ENCODE measurements around the gene ATF2.
"Not testable (repeated sequence)": the region's sequence is repeated elsewhere in the genome, so short reads cannot be mapped to it uniquely, and the experiment has no call there.

The ATF2 gene

DNA sequence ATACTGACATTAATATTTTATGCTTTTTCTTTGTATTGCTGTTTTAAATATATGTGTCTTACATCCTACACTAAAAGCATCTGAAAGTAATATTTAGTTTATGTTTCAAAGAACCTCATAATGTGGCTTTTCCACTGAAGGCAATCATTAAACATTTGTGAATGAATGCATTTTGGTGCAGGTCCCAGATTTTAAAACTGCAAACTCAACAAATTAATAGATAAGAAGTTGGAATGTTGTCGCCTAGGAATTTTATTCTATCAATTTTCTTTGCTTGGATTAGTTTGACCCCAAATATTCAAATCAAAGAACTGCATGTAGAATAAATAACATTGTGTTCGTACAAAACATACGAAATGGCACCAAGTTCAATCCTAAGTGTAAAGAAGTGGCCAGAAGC, 44.7 kb downstream of the ATF2 start:
- intact Hi-C loops (cut with DNase I; ENCODE audit: low total_unique reads), result no loop called here
- no peak for DNase-seq
- no peak overlapping the region for H3K27ac ChIP-seq
- TF ChIP-seq, protein P1, sequence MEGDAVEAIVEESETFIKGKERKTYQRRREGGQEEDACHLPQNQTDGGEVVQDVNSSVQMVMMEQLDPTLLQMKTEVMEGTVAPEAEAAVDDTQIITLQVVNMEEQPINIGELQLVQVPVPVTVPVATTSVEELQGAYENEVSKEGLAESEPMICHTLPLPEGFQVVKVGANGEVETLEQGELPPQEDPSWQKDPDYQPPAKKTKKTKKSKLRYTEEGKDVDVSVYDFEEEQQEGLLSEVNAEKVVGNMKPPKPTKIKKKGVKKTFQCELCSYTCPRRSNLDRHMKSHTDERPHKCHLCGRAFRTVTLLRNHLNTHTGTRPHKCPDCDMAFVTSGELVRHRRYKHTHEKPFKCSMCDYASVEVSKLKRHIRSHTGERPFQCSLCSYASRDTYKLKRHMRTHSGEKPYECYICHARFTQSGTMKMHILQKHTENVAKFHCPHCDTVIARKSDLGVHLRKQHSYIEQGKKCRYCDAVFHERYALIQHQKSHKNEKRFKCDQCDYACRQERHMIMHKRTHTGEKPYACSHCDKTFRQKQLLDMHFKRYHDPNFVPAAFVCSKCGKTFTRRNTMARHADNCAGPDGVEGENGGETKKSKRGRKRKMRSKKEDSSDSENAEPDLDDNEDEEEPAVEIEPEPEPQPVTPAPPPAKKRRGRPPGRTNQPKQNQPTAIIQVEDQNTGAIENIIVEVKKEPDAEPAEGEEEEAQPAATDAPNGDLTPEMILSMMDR (IDR thresholded peaks at IDR 0.05), result no peak
- H3K36me3 ChIP-seq, result peaks cover 8 to 12% (median 10%) of the 10 kb centered on the region in 3 donors
- H3K9me3 ChIP-seq, result no peaks in the 10 kb centered on the region
- no peaks in the 10 kb centered on the region for H3K27me3 ChIP-seq
- H3K4me3 ChIP-seq, result no peak overlapping the region
- peaks cover 0 to 7% (median 0%) of the 10 kb centered on the region in 4 donors for H3K4me1 ChIP-seq

DNA sequence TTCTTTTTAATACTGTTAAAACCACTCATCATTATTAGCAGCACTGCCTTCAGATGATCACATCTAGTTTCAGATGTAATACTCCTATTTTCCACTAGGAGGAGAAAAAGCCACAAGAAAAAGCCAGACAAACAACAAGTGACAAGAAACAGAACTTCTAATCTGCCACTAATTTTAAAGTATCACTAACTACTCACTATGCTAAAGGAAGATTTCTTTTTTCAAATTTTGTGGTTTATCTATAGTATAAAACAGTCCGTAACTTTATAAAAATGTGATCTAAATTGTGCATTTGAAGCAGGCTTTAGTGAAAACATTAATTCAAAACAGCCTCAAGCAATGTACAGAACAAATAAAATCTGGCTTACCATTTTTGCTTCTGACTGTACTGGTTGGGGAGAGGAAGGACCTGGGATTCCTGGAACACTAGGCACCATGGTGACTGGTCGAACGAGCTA, 56.8 kb downstream of the ATF2 start:
- H3K9me3 ChIP-seq, result no peaks in the 10 kb centered on the region
- intact Hi-C loops (cut with DNase I; ENCODE audit: low total_unique reads), result no loop called here
- H3K36me3 ChIP-seq, result peaks cover 32 to 82% (median 73%) of the 10 kb centered on the region in 3 donors
- no peak overlapping the region for H3K27ac ChIP-seq
- no peak overlapping the region for H3K4me3 ChIP-seq
- TF ChIP-seq, protein P1 (IDR thresholded peaks at IDR 0.05), result peak; percentile 63 to 70
- no peaks in the 10 kb centered on the region for H3K4me1 ChIP-seq
- H3K27me3 ChIP-seq, result no peaks in the 10 kb centered on the region
- no peak for DNase-seq

DNA sequence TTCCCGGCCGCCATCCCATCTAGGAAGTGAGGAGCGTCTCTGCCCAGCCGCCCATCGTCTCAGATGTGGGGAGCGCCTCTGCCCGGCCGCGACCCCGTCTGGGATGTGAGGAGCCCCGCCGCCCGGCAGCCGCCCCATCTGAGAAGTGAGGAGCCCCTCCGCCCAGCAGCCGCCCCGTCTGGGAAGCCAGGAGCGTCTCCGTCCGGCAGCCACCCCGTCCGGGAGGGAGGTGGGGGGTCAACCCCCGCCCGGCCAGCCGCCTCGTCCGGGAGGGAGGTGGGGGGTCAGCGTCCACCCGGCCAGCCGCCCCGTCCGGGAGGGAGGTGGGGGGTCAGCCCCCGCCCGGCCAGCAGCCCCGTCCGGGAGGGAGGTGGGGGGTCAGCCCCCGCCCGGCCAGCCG, 59.9 kb downstream of the ATF2 start:
- DNase-seq; H3K4me3 ChIP-seq; intact Hi-C loops (cut with DNase I; ENCODE audit: low total_unique reads); H3K27me3 ChIP-seq; H3K4me1 ChIP-seq; H3K27ac ChIP-seq; H3K9me3 ChIP-seq: not testable (repeated sequence)
- H3K36me3 ChIP-seq, result peaks cover 14 to 60% (median 59%) of the 10 kb centered on the region in 3 donors

DNA sequence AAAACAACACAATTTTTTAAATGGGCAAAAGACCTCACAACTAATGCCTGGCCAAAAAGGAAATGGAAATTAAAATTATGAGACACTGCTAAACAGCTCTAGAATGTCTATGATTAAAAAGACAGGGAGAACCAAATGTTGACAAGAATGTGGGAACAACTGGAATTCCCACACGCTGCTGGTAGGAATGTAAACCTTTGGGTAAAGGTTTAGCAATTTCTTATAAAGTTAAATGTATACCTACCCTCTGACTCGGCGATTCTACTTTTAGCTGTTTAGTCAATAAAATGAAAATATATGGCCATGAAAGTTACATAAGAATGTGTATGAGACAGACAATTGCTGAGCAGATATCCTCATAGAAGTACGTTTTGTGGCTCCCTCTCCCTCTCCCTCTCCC, 60.9 kb downstream of the ATF2 start:
- H3K27ac ChIP-seq, result no peak overlapping the region
- TF ChIP-seq, protein P1 (IDR thresholded peaks at IDR 0.05), result no peak
- H3K36me3 ChIP-seq, result peaks cover 7 to 50% (median 50%) of the 10 kb centered on the region in 3 donors
- H3K4me3 ChIP-seq, result no peak overlapping the region
- no peaks in the 10 kb centered on the region for H3K9me3 ChIP-seq
- no peaks in the 10 kb centered on the region for H3K4me1 ChIP-seq
- DNase-seq, result no peak
- intact Hi-C loops (cut with DNase I; ENCODE audit: low total_unique reads), result no loop called here
- H3K27me3 ChIP-seq, result no peaks in the 10 kb centered on the region

DNA sequence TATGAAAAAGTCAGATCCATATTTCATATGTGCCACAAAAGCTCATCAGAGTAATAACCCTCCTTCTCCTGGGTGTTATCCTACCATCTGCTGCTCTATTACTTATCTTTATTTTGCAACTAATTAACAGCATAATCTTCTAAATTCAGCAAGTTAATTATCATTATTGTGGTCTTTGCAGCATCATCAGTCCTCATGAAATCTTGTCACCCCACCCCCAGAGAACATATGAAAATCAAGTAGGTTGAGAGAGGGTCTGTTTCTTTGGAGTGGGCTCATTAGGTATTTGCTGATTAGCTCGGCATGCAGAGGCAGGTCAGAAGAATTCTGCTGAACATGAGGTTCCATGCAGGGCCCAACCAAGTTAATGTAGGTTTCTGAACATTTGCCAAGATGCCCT, 64.8 kb downstream of the ATF2 start:
- Histone ChIP-seq H3K9me3 (no peaks in the 10 kb centered on the region), H3K27ac (no peak overlapping the region), H3K36me3 (peaks cover 11 to 33% (median 27%) of the 10 kb centered on the region in 3 donors), H3K4me3 (no peak overlapping the region), H3K4me1 (peaks cover 0 to 5% (median 0%) of the 10 kb centered on the region in 4 donors), H3K27me3 (no peaks in the 10 kb centered on the region)
- intact Hi-C loops (cut with DNase I; ENCODE audit: low total_unique reads), result no loop called here
- DNase-seq, result no peak
- TF ChIP-seq, protein P1 (IDR thresholded peaks at IDR 0.05), result no peak

DNA sequence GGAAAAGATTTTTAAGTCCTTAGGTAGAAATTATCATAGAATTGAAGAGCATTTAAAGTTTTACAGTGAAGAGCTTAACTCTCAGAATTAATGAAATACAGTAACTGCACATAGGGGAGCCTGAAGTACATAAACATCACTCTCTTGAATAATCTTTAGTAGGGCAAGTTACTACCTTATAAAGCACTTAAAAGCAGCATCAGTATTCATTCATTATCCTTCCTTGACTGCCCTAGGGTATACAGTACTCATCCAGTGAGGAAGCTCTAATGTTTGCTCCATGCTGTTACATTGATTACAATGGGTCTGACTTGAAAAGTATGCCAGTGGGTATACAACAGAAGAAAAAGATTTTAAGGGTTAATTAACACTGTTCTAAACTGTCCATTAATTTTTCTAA, 66.5 kb downstream of the ATF2 start:
- Histone ChIP-seq H3K9me3 (no peaks in the 10 kb centered on the region), H3K27me3 (no peaks in the 10 kb centered on the region), H3K36me3 (peaks cover 10 to 33% (median 17%) of the 10 kb centered on the region in 3 donors), H3K4me3 (no peak overlapping the region), H3K27ac (no peak overlapping the region), H3K4me1 (peaks cover 0 to 5% (median 0%) of the 10 kb centered on the region in 4 donors)
- intact Hi-C loops (cut with DNase I; ENCODE audit: low total_unique reads), result no loop called here
- no peak for DNase-seq
- TF ChIP-seq, protein P1 (IDR thresholded peaks at IDR 0.05), result no peak

All from tibial artery (tissue), 4 donors.